HepG2 (cell line): ENCODE measurements around the gene GADD45B. TPM values are rescaled to one million over a fixed set of nuclear protein-coding genes. Genes with fewer than 3 reads are reported as not detected.

ENCODE experiments used
- ATF5 ChIP-seq: sonication (generic); formaldehyde crosslinking; IDR thresholded peaks from 2 replicates; pipeline ENCODE4 v1.4.0; 2020; ENCODE audit warnings: mild to moderate bottlenecking, low read depth, missing genetic modification reagents
- DRAP1 ChIP-seq: IDR thresholded peaks from 2 replicates; pipeline ENCODE4 v1.6.1; 2016; ENCODE audit warnings: missing genetic modification reagents, missing compliant biosample characterization
- HHEX ChIP-seq: IDR thresholded peaks from 2 replicates; pipeline ENCODE4 v1.6.1; 2016; ENCODE audit warnings: control low read depth
- KLF13 ChIP-seq: sonication (generic); formaldehyde crosslinking; IDR thresholded peaks from 2 replicates; pipeline ENCODE4 v1.4.0; 2020; ENCODE audit warnings: mild to moderate bottlenecking, missing genetic modification reagents
- NFIC ChIP-seq: IDR thresholded peaks from 2 replicates; pipeline ENCODE4 v1.6.1; 2012; ENCODE audit warnings: mild to moderate bottlenecking, low read length, inconsistent platforms
- RFX1 ChIP-seq: fragments of 450-650 bp; IDR thresholded peaks from 2 replicates; pipeline ENCODE4 v1.6.1; 2017
- SNAPC4 ChIP-seq: sonication (generic); formaldehyde crosslinking; IDR thresholded peaks from 2 replicates; pipeline ENCODE4 v1.4.0; 2020; ENCODE audit warnings: mild to moderate bottlenecking, missing genetic modification reagents
- SYNCRIP ChIP-seq: fragments of 200-400 bp; formaldehyde crosslinking; IDR thresholded peaks from 2 replicates; pipeline ENCODE4 v1.6.1; 2018; ENCODE audit warnings: mild to moderate bottlenecking, low read depth, low read length; ENCODE audit not compliant: insufficient read depth
- TIGD3 ChIP-seq: sonication (generic); formaldehyde crosslinking; IDR thresholded peaks from 2 replicates; pipeline ENCODE4 v1.5.1; 2020; ENCODE audit warnings: mild to moderate bottlenecking, missing genetic modification reagents, borderline replicate concordance
- TRIM24 ChIP-seq: sonication (generic); formaldehyde crosslinking; IDR thresholded peaks from 2 replicates; pipeline ENCODE4 v1.8.0; 2022; ENCODE audit warnings: mild to moderate bottlenecking, missing genetic modification reagents
- ZEB1 ChIP-seq: IDR thresholded peaks from 2 replicates; pipeline ENCODE4 v1.6.1; 2012; ENCODE audit warnings: mild to moderate bottlenecking, low read depth, inconsistent platforms; ENCODE audit not compliant: insufficient replicate concordance
- ZNF432 ChIP-seq: sonication (generic); formaldehyde crosslinking; IDR thresholded peaks from 2 replicates; pipeline ENCODE4 v1.5.0; 2020; ENCODE audit warnings: missing genetic modification reagents, mild to moderate bottlenecking, borderline replicate concordance
- ZNF646 ChIP-seq: sonication (generic); formaldehyde crosslinking; IDR thresholded peaks from 2 replicates; pipeline ENCODE4 v1.9.0; 2021; ENCODE audit warnings: mild to moderate bottlenecking, missing genetic modification reagents
- ZNF777 ChIP-seq: sonication (generic); formaldehyde crosslinking; IDR thresholded peaks from 2 replicates; pipeline ENCODE4 v1.4.0; 2020; ENCODE audit warnings: missing genetic modification reagents
- ZSCAN25 ChIP-seq: sonication (generic); formaldehyde crosslinking; IDR thresholded peaks from 2 replicates; pipeline ENCODE4 v1.8.0; 2022; ENCODE audit warnings: mild to moderate bottlenecking, missing genetic modification reagents
- polyA plus RNA-seq, 8 experiments: library from polyadenylated mRNA; depleted of rRNA in 3 of 8; stranded (reverse) in 7 of 8; unstranded in 1 of 8; fragments of >200 nt; fragmentation: Illumina TruSeq in 4 of 8; extraction: Trizol in 4 of 8; gene quantifications; 2 replicates each; pipeline versions ENCODE4 v1.2.1 to v1.2.3, GENCODE V29; 2011 to 2016; ENCODE audit warnings: low read depth in 4 of 8, missing spikeins in 1 of 8, mixed read lengths in 1 of 8; ENCODE audit not compliant: insufficient read depth in 1 of 8
- total RNA-seq, 5 experiments: library from RNA; depleted of rRNA; stranded (reverse); fragments of >200 nt; fragmentation: Illumina TruSeq; extraction: Trizol; gene quantifications; 2 replicates each; pipeline ENCODE4 v1.2.3, GENCODE V29; 2016; ENCODE audit warnings: low read depth in 1 of 5

The GADD45B gene
- total and polyA plus RNA-seq, 2 of the 13 experiments (the other 11 are each of a cell fraction or from before 2014, with no cell fraction given) = 4.6 to 34.1 TPM

GRCh38 chr19:2475018-2475701, 767 bp upstream of the GADD45B start (continued):
- TF ChIP-seq TIGD3 (CRISPR knock-in tag) (no peak), HHEX (CRISPR knock-in tag) (no peak), NFIC (no peak), SNAPC4 (CRISPR knock-in tag) (no peak), ZNF777 (no peak), DRAP1 (CRISPR knock-in tag) (no peak), ZNF646 (CRISPR knock-in tag) (no peak), ATF5 (CRISPR knock-in tag) (no peak), SYNCRIP (no peak), ZEB1 (no peak), ZNF432 (CRISPR knock-in tag) (no peak), KLF13 (CRISPR knock-in tag) (no peak), ZSCAN25 (CRISPR knock-in tag) (no peak), RFX1 (no peak), TRIM24 (CRISPR knock-in tag) (no peak)
